ENCODE data around the gene SMARCC2. TPM values are rescaled to one million over a fixed set of nuclear protein-coding genes. Genes with fewer than 3 reads are reported as not detected.
A peak's percentile ranks its signal among the peaks of the same experiment; 100 is the strongest.

Gene SMARCC2
- total RNA-seq, result 100 to 1,000 TPM in 1 of 2 experiments, 10 to 100 TPM in 1; 96.9 to 123 TPM

DNA sequence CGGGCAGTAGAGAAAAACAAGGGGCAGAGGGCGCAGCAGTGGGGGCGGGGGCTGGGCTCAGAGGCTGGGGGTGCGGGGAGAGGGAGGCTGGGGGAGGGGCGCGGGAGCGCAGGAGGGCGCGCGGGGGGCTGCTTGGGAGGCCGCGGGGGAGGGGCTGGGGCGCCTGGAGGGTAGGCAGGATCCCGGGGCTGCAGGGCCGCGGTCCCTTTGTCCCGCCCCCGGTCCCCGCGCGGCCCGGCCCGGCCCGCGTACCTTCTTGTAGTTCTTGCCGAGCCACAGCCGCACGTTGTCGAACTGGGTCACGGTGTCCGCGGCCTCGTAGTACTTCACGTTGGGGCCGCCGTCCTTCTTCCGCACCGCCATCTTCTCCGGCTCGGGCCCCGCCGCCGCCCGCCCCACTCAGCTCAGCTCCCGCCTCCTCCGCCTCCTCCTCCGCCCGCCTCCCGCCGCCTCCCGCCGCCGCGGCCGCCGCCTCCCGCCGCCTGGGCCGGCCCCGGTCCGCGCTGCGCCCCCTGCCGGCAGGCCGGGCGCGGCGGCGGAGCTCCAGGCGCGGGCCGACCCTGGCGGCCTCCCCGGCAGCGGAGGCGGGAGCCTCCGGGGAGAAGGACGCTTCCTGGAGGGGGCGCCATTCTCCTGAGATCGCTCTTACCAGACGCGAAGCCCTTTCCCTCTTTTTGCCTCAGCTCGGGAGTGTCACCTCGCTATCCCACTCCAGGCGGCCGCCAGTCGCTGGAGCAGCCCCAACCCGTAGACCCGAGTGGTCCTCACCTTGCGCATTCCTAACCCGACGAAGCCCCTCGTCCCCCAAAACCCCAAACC, at the start of gene SMARCC2:
Gene SMARCC2, minus strand, starts transcription at position 385 of the 819 bp plus-strand sequence. Its CDS starts 22 bp downstream, at position 363.
- intact Hi-C loops (cut with DNase I, micrococcal nuclease), result loop anchor here (1.0 to 10.0 kb wide), 11 partner anchors 31 to 275 kb away; partner anchors contain the start of genes MYL6B (in 2 of the 2), CS (in 1 of the 2), MYL6 (in 1 of the 2) and PA2G4 (in 1 of the 2)
- ATAC-seq, result peak; percentile 82
- H3K4me3 Mint-ChIP-seq, result peak within 1 kb of the TSS; percentile 82
- peak; percentile 94 for DNase-seq
- ChIA-PET POLR2A (interaction anchor here (0.6 to 2.5 kb wide), 9 partner anchors 18 to 92 kb away, joined by 3 to 27 read pairs (median 6); partner anchors contain the start of genes ESYT1, PA2G4, RNF41 and ZC3H10), CTCF (interaction anchor here (0.6 to 6.1 kb wide), 44 partner anchors 9 to 451 kb away, joined by 3 to 112 read pairs (median 4); partner anchors contain the start of genes ANKRD52, CNPY2, COQ10A and ESYT1)
- no peaks in the 10 kb centered on the region for H3K9me3 Mint-ChIP-seq (ENCODE audit: low read depth)
- peak within 1 kb of the TSS; percentile 96 for H3K27ac Mint-ChIP-seq
- H3K4me1 Mint-ChIP-seq, result peaks cover 38% of the 10 kb centered on the region
- peaks cover 32% of the 10 kb centered on the region for H3K36me3 Mint-ChIP-seq (ENCODE audit: low read depth)
- H3K27me3 Mint-ChIP-seq, result no peaks in the 10 kb centered on the region

DNA sequence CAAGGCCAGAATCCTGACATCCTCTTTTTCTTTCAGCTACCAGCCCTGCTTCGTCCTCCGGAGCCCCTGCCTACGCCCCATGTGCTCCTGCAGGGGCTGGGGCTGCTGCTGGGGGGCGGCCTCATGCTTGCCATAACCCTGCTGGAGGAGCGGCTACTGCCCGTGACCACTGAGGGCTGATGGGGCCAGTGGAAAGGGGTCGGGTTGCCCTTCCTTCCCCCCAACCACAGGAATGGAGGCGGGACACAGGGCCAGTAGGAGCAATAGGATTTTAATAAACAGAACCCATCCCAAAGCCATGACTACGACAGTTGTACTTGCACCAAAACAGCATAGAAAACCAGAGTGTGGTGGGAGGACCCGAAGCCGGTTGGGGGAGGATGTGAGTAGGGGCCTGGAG, 48.3 kb upstream of the SMARCC2 start:
- Mint-ChIP-seq H3K27ac (no peak overlapping the region), H3K36me3 (ENCODE audit: low read depth) (peaks cover 5% of the 10 kb centered on the region), H3K9me3 (ENCODE audit: low read depth) (no peaks in the 10 kb centered on the region), H3K4me1 (no peaks in the 10 kb centered on the region), H3K4me3 (no peak overlapping the region), H3K27me3 (no peaks in the 10 kb centered on the region)
- DNase-seq (no peak), ATAC-seq (no peak)
- ChIA-PET POLR2A (no interaction called here), CTCF (interaction anchor here (1.4 kb wide), 1 partner anchor 16 kb away, joined by 8 read pairs; the partner anchor contains the start of gene RNF41)
- intact Hi-C loops (cut with DNase I, micrococcal nuclease), result no loop called here

DNA sequence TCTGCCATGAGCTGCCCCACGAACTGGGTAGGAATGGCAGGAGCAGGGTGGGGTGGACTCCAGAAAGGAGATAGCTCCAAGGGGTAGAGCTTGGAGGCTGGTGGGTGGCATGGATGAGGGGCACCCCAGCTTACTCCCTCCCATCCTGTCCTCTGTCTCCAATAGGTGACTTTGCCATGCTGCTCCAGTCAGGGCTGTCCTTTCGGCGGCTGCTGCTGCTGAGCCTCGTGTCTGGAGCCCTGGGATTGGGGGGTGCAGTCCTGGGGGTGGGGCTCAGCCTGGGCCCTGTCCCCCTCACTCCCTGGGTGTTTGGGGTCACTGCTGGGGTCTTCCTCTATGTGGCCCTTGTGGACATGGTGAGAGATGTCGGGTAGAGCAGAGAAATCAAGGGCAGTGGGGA, 47.7 kb upstream of the SMARCC2 start:
- Mint-ChIP-seq H3K9me3 (ENCODE audit: low read depth) (no peaks in the 10 kb centered on the region), H3K36me3 (ENCODE audit: low read depth) (peaks cover 5% of the 10 kb centered on the region), H3K27ac (no peak overlapping the region), H3K4me3 (no peak overlapping the region), H3K4me1 (no peaks in the 10 kb centered on the region), H3K27me3 (no peaks in the 10 kb centered on the region)
- ATAC-seq (no peak), DNase-seq (no peak)
- intact Hi-C loops (cut with DNase I, micrococcal nuclease), result no loop called here
- ChIA-PET CTCF (interaction anchor here (0.7 to 0.9 kb wide), 3 partner anchors 44 to 47 kb away, joined by 3 read pairs; no protein-coding TSS in a partner anchor), POLR2A (no interaction called here)

DNA sequence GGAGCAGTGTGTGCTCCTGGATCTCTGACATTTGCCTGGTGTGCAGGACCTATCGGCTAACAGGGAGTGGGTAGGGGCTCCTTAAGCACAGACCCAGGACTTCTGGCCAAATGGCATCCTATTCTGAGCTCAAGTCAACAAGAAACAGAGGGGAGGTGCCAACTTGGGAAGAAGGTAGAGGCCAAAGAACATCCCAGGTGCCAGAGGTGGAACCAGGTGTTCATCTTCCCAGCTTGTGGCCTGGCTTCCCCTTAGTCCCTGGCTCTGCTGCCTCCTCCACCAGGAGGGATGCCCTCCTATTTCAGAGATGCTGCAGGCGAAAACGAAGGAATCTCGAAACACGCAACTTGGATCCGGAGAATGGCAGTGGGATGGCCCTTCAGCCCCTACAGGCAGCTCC, 46.8 kb upstream of the SMARCC2 start:
- ATAC-seq, result no peak
- intact Hi-C loops (cut with DNase I, micrococcal nuclease), result no loop called here
- no peaks in the 10 kb centered on the region for H3K9me3 Mint-ChIP-seq (ENCODE audit: low read depth)
- H3K27me3 Mint-ChIP-seq, result no peaks in the 10 kb centered on the region
- no peak overlapping the region for H3K27ac Mint-ChIP-seq
- no peak for DNase-seq
- no peaks in the 10 kb centered on the region for H3K4me1 Mint-ChIP-seq
- CTCF ChIA-PET, result no interaction called here
- H3K36me3 Mint-ChIP-seq (ENCODE audit: low read depth), result peaks cover 5% of the 10 kb centered on the region
- H3K4me3 Mint-ChIP-seq, result no peak overlapping the region
- POLR2A ChIA-PET, result no interaction called here

DNA sequence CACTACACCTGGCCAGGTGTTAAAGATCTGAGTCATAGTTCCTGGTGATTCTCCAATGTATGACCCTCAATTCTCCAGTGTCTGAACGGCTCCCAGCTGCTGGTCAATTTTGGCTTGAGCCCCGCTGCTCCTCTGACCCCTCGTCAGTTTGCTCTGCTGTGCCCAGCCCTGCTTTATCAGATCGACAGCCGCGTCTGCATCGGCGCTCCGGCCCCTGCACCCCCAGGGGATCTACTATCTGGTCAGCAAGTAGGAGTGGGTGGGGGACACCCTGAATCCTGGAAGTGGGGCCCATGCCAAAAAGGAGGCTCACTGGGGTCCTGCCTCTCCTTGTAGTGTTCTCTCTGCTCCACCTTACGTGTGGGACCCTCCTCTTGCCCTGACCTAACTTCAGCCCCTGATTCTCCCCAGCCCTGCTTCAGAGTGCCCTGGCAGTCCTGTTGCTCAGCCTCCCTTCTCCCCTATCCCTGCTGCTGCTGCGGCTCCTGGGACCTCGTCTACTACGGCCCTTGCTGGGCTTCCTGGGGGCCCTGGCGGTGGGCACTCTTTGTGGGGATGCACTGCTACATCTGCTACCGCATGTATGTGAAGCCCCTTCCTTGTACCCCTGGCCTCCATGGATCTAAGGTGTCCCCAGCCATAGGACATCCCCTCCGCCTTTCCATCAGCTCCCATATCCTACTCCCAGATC, 45.6 kb upstream of the SMARCC2 start:
- H3K27me3 Mint-ChIP-seq, result no peaks in the 10 kb centered on the region
- H3K9me3 Mint-ChIP-seq (ENCODE audit: low read depth), result no peaks in the 10 kb centered on the region
- H3K4me1 Mint-ChIP-seq, result no peaks in the 10 kb centered on the region
- peaks cover 5% of the 10 kb centered on the region for H3K36me3 Mint-ChIP-seq (ENCODE audit: low read depth)
- no peak overlapping the region for H3K27ac Mint-ChIP-seq
- ATAC-seq, result no peak
- no peak overlapping the region for H3K4me3 Mint-ChIP-seq
- intact Hi-C loops (cut with DNase I, micrococcal nuclease), result no loop called here
- ChIA-PET CTCF (interaction anchor here (0.6 to 2.0 kb wide), 3 partner anchors 13 to 190 kb away, joined by 5 to 9 read pairs (median 6); partner anchors contain the start of genes ANKRD52 and RNF41), POLR2A (no interaction called here)
- no peak for DNase-seq

DNA sequence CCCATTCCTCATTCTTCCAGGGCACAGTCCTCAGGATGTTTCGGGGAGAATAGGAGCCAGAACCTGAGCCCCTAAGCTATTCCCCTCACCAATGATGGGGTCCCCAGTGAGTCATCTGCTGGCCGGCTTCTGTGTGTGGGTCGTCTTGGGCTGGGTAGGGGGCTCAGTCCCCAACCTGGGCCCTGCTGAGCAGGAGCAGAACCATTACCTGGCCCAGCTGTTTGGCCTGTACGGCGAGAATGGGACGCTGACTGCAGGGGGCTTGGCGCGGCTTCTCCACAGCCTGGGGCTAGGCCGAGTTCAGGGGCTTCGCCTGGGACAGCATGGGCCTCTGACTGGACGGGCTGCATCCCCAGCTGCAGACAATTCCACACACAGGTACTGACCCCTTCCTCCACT, 41.9 kb upstream of the SMARCC2 start:
- Mint-ChIP-seq H3K9me3 (ENCODE audit: low read depth) (no peaks in the 10 kb centered on the region), H3K4me1 (no peaks in the 10 kb centered on the region), H3K27me3 (no peaks in the 10 kb centered on the region), H3K4me3 (no peak overlapping the region), H3K36me3 (ENCODE audit: low read depth) (peaks cover 7% of the 10 kb centered on the region), H3K27ac (no peak overlapping the region)
- intact Hi-C loops (cut with DNase I, micrococcal nuclease), result no loop called here
- ChIA-PET CTCF (interaction anchor here (1.0 to 1.1 kb wide), 3 partner anchors 25 to 42 kb away, joined by 3 to 4 read pairs (median 3); partner anchors contain the start of gene SMARCC2), POLR2A (no interaction called here)
- DNase-seq (no peak), ATAC-seq (no peak)

DNA sequence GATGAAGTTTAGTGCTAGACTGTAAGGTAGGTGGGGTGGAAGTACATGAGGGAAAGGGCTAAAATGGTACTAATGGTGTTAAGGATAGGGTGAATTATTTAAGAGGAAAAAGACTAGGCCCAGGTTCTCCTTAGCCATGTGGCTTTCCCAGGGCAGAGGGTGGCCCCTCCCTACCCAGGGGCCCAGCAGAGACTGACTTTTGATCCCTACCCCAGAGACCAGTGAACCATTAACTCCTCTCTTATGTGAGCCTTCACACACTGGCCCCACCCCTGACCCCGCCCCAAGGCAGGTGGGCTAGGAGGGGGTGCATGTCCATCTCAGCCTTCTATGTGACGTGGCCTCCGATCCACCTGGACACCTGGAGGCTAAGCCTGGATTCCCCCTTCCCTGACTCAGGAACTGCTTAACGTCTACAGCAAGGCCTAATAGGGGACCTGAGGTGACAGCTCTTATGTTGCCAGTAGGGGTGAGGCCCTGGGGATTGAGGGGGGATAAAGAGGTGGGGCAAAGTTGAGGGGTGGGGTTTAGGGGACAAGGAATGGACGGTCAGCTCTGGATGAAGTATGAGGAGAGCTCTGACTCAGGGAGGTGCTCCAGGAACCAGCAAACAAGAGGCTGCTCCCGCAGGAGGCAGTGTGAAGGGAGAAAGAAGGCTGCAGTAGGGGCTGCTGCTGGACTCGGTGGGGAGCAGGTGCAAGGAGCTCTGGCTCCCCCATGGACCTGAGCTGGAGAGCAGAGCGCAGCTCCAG, 41.3 kb upstream of the SMARCC2 start:
- peaks cover under 1% of the 10 kb centered on the region for H3K4me1 Mint-ChIP-seq
- no peak overlapping the region for H3K4me3 Mint-ChIP-seq
- no peaks in the 10 kb centered on the region for H3K27me3 Mint-ChIP-seq
- H3K36me3 Mint-ChIP-seq (ENCODE audit: low read depth), result peaks cover 9% of the 10 kb centered on the region
- intact Hi-C loops (cut with DNase I, micrococcal nuclease), result no loop called here
- no peak for ATAC-seq
- DNase-seq, result no peak
- POLR2A ChIA-PET, result no interaction called here
- CTCF ChIA-PET, result interaction anchor here (0.5 to 1.1 kb wide), 3 partner anchors 8 to 41 kb away, joined by 3 read pairs; partner anchors contain the start of gene SMARCC2
- no peaks in the 10 kb centered on the region for H3K9me3 Mint-ChIP-seq (ENCODE audit: low read depth)
- no peak overlapping the region for H3K27ac Mint-ChIP-seq

DNA sequence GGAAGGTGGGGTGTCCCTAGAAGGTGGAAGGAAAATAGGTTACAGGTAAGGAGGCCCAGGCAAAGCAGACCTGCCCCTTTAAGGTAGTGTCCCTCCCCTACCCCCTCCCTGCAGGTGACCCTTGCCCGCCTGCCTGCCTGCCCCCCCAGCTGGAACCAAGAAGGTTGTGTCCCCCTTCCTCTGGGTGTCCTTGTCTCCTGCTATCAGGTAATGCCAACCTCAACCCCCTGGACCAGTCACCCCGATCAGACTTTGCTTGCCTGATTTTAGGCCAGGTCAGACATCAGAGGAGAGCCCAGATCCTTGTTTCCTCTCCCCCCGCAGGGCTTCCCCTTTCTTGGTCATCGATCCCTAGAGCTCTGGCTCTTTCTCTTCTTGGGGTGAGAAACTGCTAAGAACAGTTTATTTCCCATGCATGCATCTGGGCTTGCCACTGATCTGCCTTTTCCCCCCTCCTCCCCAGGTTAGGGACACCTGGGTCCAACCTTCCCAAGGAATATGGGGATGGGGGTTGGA, 40.7 kb upstream of the SMARCC2 start, which contains the start of gene SLC39A5:
Gene SLC39A5, plus strand, starts transcription at position 136 of the 516 bp plus-strand sequence. CDS start 1,224 bp downstream, outside the sequence.
- ATAC-seq (no peak), DNase-seq (no peak)
- Mint-ChIP-seq H3K4me1 (peaks cover 7% of the 10 kb centered on the region), H3K27me3 (no peaks in the 10 kb centered on the region), H3K27ac (no peak within 1 kb of the TSS), H3K4me3 (no peak within 1 kb of the TSS), H3K9me3 (ENCODE audit: low read depth) (no peaks in the 10 kb centered on the region), H3K36me3 (ENCODE audit: low read depth) (peaks cover 9% of the 10 kb centered on the region)
- intact Hi-C loops (cut with DNase I, micrococcal nuclease), result no loop called here
- ChIA-PET POLR2A (no interaction called here), CTCF (interaction anchor here (0.7 to 1.1 kb wide), 3 partner anchors 8 to 144 kb away, joined by 3 read pairs; partner anchors contain the start of gene SMARCC2)

DNA sequence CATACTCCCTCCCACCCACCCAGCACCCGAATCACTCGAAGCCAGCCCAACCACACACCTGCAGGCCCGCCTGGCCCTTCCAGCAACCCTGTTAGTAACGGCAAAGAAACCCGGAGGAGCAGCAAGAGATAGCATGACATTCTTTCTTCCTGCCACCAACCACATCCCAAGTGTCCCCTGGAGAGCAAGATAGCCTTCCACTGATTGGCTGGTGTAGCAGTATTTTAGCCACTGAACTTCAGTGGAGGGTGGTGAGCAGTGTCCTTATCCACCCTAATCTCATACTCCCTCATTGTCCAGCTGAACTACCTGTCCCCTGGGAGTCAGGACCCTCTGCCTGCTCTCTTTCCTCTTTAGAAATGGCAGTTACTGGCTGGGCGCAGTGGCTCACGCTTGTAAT, 39.8 kb upstream of the SMARCC2 start:
- no peaks in the 10 kb centered on the region for H3K9me3 Mint-ChIP-seq (ENCODE audit: low read depth)
- H3K27me3 Mint-ChIP-seq, result no peaks in the 10 kb centered on the region
- CTCF ChIA-PET, result interaction anchor here (0.7 kb wide), 1 partner anchor 143 kb away, joined by 3 read pairs; no protein-coding TSS in a partner anchor
- peaks cover 9% of the 10 kb centered on the region for H3K36me3 Mint-ChIP-seq (ENCODE audit: low read depth)
- POLR2A ChIA-PET, result no interaction called here
- no peak overlapping the region for H3K27ac Mint-ChIP-seq
- no peak overlapping the region for H3K4me3 Mint-ChIP-seq
- peaks cover 11% of the 10 kb centered on the region for H3K4me1 Mint-ChIP-seq
- intact Hi-C loops (cut with DNase I, micrococcal nuclease), result no loop called here
- DNase-seq, result no peak
- no peak for ATAC-seq

DNA sequence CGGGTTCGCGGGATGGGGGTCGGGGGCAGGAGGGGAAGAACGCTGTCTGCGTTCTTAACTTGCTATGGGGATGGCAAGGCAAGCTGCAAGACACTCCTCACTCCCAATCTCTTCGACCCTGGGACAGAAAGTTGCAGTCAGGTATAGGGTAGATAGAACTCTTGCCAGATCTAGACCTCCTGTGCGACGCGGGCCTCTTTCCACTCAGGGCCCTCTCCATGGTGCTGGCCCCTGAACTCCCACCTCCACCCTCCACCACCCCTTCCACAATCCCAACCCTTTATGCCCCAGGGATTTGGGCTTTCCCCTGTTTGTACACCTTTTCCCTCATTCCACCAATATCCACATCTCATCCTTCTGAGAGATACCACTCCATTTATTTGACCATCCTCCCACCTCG, 35.7 kb upstream of the SMARCC2 start:
- DNase-seq (peak; percentile 35), ATAC-seq (no peak)
- Mint-ChIP-seq H3K4me3 (peak overlapping the region; percentile 98), H3K27me3 (no peaks in the 10 kb centered on the region), H3K27ac (peak overlapping the region; percentile 88), H3K36me3 (ENCODE audit: low read depth) (peaks cover 9% of the 10 kb centered on the region), H3K4me1 (peaks cover 35% of the 10 kb centered on the region), H3K9me3 (ENCODE audit: low read depth) (no peaks in the 10 kb centered on the region)
- CTCF ChIA-PET, result interaction anchor here (0.6 to 2.1 kb wide), 4 partner anchors 24 to 224 kb away, joined by 3 to 10 read pairs (median 4); partner anchors contain the start of genes TIMELESS and ZC3H10
- POLR2A ChIA-PET, result no interaction called here
- intact Hi-C loops (cut with DNase I, micrococcal nuclease), result loop anchor here (1.0 to 5.0 kb wide), 19 partner anchors 32 to 486 kb away; partner anchors contain the start of genes ANKRD52 (in 2 of the 2), BAZ2A (in 1 of the 2), COQ10A (in 1 of the 2) and DNAJC14 (in 1 of the 2)

All from activated CD4-positive, alpha-beta T cell treated with anti-CD3 and anti-CD28 coated beads for 36 hours (primary cell).